HepG2 (cell line): ENCODE results near the gene MRPL20. TPM values are rescaled to one million over a fixed set of nuclear protein-coding genes. Genes with fewer than 3 reads are reported as not detected.
A peak's percentile ranks its signal among the peaks of the same experiment; 100 is the strongest.

ENCODE experiments used
- CHD4 ChIP-seq: fragments of 200-600 bp; sonication (generic); IDR thresholded peaks from 2 replicates; pipeline ENCODE4 v1.7.0; 2017; ENCODE audit warnings: mild to moderate bottlenecking, low read length, borderline replicate concordance
- DMAP1 ChIP-seq: IDR thresholded peaks from 2 replicates; pipeline ENCODE4 v1.6.1; 2016
- ETV6 ChIP-seq: sonication (generic); formaldehyde crosslinking; conservative IDR thresholded peaks from 2 replicates; pipeline ENCODE4 v1.4.0; 2020; ENCODE audit warnings: missing genetic modification reagents
- HOXD1 ChIP-seq: sonication (generic); formaldehyde crosslinking; IDR thresholded peaks from 2 replicates; pipeline ENCODE4 v1.5.0; 2020; ENCODE audit warnings: missing genetic modification reagents
- KLF11 ChIP-seq: IDR thresholded peaks from 2 replicates; pipeline ENCODE4 v1.6.1; 2016; ENCODE audit warnings: missing compliant biosample characterization
- KLF6 ChIP-seq: IDR thresholded peaks from 2 replicates; pipeline ENCODE4 v1.8.0; 2016; ENCODE audit warnings: missing biosample characterization, missing genetic modification reagents
- PATZ1 ChIP-seq: sonication (generic); formaldehyde crosslinking; IDR thresholded peaks from 2 replicates; pipeline ENCODE4 v1.4.0; 2020; ENCODE audit warnings: missing genetic modification reagents
- PHF21A ChIP-seq: sonication (generic); formaldehyde crosslinking; IDR thresholded peaks from 2 replicates; pipeline ENCODE4 v1.5.0; 2020; ENCODE audit warnings: mild to moderate bottlenecking, missing genetic modification reagents
- REXO4 ChIP-seq: sonication (generic); formaldehyde crosslinking; IDR thresholded peaks from 2 replicates; pipeline ENCODE4 v1.8.0; 2022; ENCODE audit warnings: missing genetic modification reagents, mild to moderate bottlenecking, borderline replicate concordance
- RFXANK ChIP-seq: IDR thresholded peaks from 2 replicates; pipeline ENCODE4 v1.6.1; 2016
- TEAD2 ChIP-seq: sonication (generic); formaldehyde crosslinking; IDR thresholded peaks from 2 replicates; pipeline ENCODE4 v1.9.0; 2021; ENCODE audit warnings: missing genetic modification reagents
- ZBTB37 ChIP-seq: sonication (generic); formaldehyde crosslinking; IDR thresholded peaks from 2 replicates; pipeline ENCODE4 v1.4.0; 2020; ENCODE audit warnings: mild to moderate bottlenecking, missing genetic modification reagents
- ZFX ChIP-seq: sonication (generic); formaldehyde crosslinking; IDR thresholded peaks from 2 replicates; pipeline ENCODE4 v1.4.0; 2020; ENCODE audit warnings: mild to moderate bottlenecking, low read depth, missing genetic modification reagents, moderate library complexity
- ZNF326 ChIP-seq: sonication (generic); formaldehyde crosslinking; IDR thresholded peaks from 2 replicates; pipeline ENCODE4 v1.4.0; 2020; ENCODE audit warnings: missing genetic modification reagents, borderline replicate concordance
- ZNF776 ChIP-seq: sonication (generic); formaldehyde crosslinking; IDR thresholded peaks from 2 replicates; pipeline ENCODE4 v1.4.0; 2020; ENCODE audit warnings: mild to moderate bottlenecking, missing genetic modification reagents
- ZSCAN21 ChIP-seq: sonication (generic); formaldehyde crosslinking; IDR thresholded peaks from 2 replicates; pipeline ENCODE4 v1.8.0; 2022; ENCODE audit warnings: mild to moderate bottlenecking, missing genetic modification reagents, moderate library complexity, borderline replicate concordance
- ZSCAN31 ChIP-seq: sonication (generic); formaldehyde crosslinking; IDR thresholded peaks from 2 replicates; pipeline ENCODE4 v1.5.0; 2020; ENCODE audit warnings: low read depth, mild to moderate bottlenecking, missing genetic modification reagents
- polyA plus RNA-seq, 8 experiments: library from polyadenylated mRNA; depleted of rRNA in 3 of 8; stranded (reverse) in 7 of 8; unstranded in 1 of 8; fragments of >200 nt; fragmentation: Illumina TruSeq in 4 of 8; extraction: Trizol in 4 of 8; gene quantifications; 2 replicates each; pipeline versions ENCODE4 v1.2.1 to v1.2.3, GENCODE V29; 2011 to 2016; ENCODE audit warnings: low read depth in 4 of 8, missing spikeins in 1 of 8, mixed read lengths in 1 of 8; ENCODE audit not compliant: insufficient read depth in 1 of 8
- total RNA-seq, 5 experiments: library from RNA; depleted of rRNA; stranded (reverse); fragments of >200 nt; fragmentation: Illumina TruSeq; extraction: Trizol; gene quantifications; 2 replicates each; pipeline ENCODE4 v1.2.3, GENCODE V29; 2016; ENCODE audit warnings: low read depth in 1 of 5

The MRPL20 gene
- total and polyA plus RNA-seq, 2 of the 13 experiments (the other 11 are each of a cell fraction or from before 2014, with no cell fraction given): 59.2 to 127 TPM

- TF ChIP-seq PHF21A (CRISPR knock-in tag) (peak; percentile 67), KLF11 (no peak; the same call in 1 of the 2 replicates), ETV6 (CRISPR knock-in tag) (peak; percentile 82), ZNF776 (CRISPR knock-in tag) (peak; percentile 92; the same call in 1 of the 2 replicates), PATZ1 (CRISPR knock-in tag) (peak; percentile 82), KLF6 (peak; percentile 83; the same call in 1 of the 2 replicates), RFXANK (CRISPR knock-in tag) (no peak), ZBTB37 (CRISPR knock-in tag) (no peak), ZSCAN21 (CRISPR knock-in tag) (no peak; the same call in 1 of the 2 replicates), ZNF326 (CRISPR knock-in tag) (no peak), ZFX (CRISPR knock-in tag) (peak; percentile 98), DMAP1 (CRISPR knock-in tag) (peak; percentile 97), REXO4 (no peak), HOXD1 (0 out of 2 replicates have a peak, but pooled peaks have one; percentile 24), CHD4 (no peak), TEAD2 (CRISPR knock-in tag) (no peak), ZSCAN31 (CRISPR knock-in tag) (no peak; the same call in 1 of the 2 replicates)
Measured at GRCh38 chr1:1406821-1407635, at the start of gene MRPL20 (continued).
